ENCODE measurements around the gene SLC38A11. TPM values are rescaled to one million over a fixed set of nuclear protein-coding genes. Genes with fewer than 3 reads are reported as not detected.

The SLC38A11 gene
- total and polyA plus RNA-seq, 2 of the 13 experiments (the other 11 are each of a cell fraction or from before 2014, with no cell fraction given): 14.0 to 14.3 TPM

- TF ChIP-seq ZNF207 (IDR thresholded peaks at IDR 0.05; ENCODE audit: borderline replicate concordance) (no peak), RXRA (CRISPR knock-in tag; IDR thresholded peaks at IDR 0.05) (no peak), ZNF883 (CRISPR knock-in tag; IDR thresholded peaks at IDR 0.05; ENCODE audit: not compliant biosample characterization) (no peak), FIP1L1 (IDR thresholded peaks at IDR 0.05; ENCODE audit: borderline replicate concordance, insufficient read depth, low read depth, low read length) (no peak), SIX1 (CRISPR knock-in tag; IDR thresholded peaks at IDR 0.05; ENCODE audit: borderline replicate concordance) (peak; percentile 10; the same call in 1 of the 2 replicates), CBX5 (CRISPR knock-in tag; IDR thresholded peaks at IDR 0.05; ENCODE audit: borderline replicate concordance) (no peak), ZFP36L2 (CRISPR knock-in tag; IDR thresholded peaks at IDR 0.05) (no peak), MTERF4 (CRISPR knock-in tag; IDR thresholded peaks at IDR 0.05) (no peak), ATRX (CRISPR knock-in tag; IDR thresholded peaks at IDR 0.05; ENCODE audit: borderline replicate concordance) (no peak), ZFP1 (CRISPR knock-in tag; IDR thresholded peaks at IDR 0.05) (no peak), ASH2L (IDR thresholded peaks at IDR 0.05; ENCODE audit: insufficient read length, low read depth, low read length) (no peak), IRF2 (CRISPR knock-in tag; IDR thresholded peaks at IDR 0.05) (no peak), BCL6 (CRISPR knock-in tag; IDR thresholded peaks at IDR 0.05) (peak; percentile 66), ZFP41 (CRISPR knock-in tag; IDR thresholded peaks at IDR 0.05; ENCODE audit: borderline replicate concordance) (no peak), ZNF484 (CRISPR knock-in tag; IDR thresholded peaks at IDR 0.05; ENCODE audit: borderline replicate concordance, low read depth) (no peak), CEBPB (IDR thresholded peaks at IDR 0.05; ENCODE audit: borderline replicate concordance, low read depth, low read length) (peak; percentile 87; the same call in 1 of the 2 replicates), AKAP8 (CRISPR knock-in tag; IDR thresholded peaks at IDR 0.05) (no peak), POLR2G (IDR thresholded peaks at IDR 0.05; ENCODE audit: low read depth, low read length) (no peak), KLF16 (CRISPR knock-in tag; IDR thresholded peaks at IDR 0.05) (peak in 1 of 2 experiments; percentile 57; a peak in 1 of 4 replicates), ZFP36 (IDR thresholded peaks at IDR 0.05; ENCODE audit: borderline replicate concordance, low read depth, low read length, partially characterized antibody) (no peak), SYNCRIP (IDR thresholded peaks at IDR 0.05; ENCODE audit: insufficient read depth, low read depth, low read length) (no peak), ZNF234 (CRISPR knock-in tag; conservative IDR thresholded peaks at IDR 0.05) (no peak), ZKSCAN8 (CRISPR knock-in tag; IDR thresholded peaks at IDR 0.05; ENCODE audit: borderline replicate concordance) (0 out of 2 replicates have a peak, but pooled peaks have one; percentile 53), CCAR2 (optimal IDR thresholded peaks at IDR 0.05; ENCODE audit: low read depth, low read length) (no peak)
- TF ChIP-seq, protein P1, sequence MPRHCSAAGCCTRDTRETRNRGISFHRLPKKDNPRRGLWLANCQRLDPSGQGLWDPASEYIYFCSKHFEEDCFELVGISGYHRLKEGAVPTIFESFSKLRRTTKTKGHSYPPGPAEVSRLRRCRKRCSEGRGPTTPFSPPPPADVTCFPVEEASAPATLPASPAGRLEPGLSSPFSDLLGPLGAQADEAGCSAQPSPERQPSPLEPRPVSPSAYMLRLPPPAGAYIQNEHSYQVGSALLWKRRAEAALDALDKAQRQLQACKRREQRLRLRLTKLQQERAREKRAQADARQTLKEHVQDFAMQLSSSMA (CRISPR knock-in tag; IDR thresholded peaks at IDR 0.05): no peak
- TF ChIP-seq, protein P2, sequence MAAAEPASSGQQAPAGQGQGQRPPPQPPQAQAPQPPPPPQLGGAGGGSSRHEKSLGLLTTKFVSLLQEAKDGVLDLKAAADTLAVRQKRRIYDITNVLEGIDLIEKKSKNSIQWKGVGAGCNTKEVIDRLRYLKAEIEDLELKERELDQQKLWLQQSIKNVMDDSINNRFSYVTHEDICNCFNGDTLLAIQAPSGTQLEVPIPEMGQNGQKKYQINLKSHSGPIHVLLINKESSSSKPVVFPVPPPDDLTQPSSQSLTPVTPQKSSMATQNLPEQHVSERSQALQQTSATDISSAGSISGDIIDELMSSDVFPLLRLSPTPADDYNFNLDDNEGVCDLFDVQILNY (CRISPR knock-in tag; conservative IDR thresholded peaks at IDR 0.05): no peak
- TF ChIP-seq, protein P3, sequence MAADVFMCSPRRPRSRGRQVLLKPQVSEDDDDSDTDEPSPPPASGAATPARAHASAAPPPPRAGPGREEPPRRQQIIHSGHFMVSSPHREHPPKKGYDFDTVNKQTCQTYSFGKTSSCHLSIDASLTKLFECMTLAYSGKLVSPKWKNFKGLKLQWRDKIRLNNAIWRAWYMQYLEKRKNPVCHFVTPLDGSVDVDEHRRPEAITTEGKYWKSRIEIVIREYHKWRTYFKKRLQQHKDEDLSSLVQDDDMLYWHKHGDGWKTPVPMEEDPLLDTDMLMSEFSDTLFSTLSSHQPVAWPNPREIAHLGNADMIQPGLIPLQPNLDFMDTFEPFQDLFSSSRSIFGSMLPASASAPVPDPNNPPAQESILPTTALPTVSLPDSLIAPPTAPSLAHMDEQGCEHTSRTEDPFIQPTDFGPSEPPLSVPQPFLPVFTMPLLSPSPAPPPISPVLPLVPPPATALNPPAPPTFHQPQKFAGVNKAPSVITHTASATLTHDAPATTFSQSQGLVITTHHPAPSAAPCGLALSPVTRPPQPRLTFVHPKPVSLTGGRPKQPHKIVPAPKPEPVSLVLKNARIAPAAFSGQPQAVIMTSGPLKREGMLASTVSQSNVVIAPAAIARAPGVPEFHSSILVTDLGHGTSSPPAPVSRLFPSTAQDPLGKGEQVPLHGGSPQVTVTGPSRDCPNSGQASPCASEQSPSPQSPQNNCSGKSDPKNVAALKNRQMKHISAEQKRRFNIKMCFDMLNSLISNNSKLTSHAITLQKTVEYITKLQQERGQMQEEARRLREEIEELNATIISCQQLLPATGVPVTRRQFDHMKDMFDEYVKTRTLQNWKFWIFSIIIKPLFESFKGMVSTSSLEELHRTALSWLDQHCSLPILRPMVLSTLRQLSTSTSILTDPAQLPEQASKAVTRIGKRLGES (CRISPR knock-in tag; IDR thresholded peaks at IDR 0.05; ENCODE audit: borderline replicate concordance): no peak
These were observed 43.5 kb downstream of the SLC38A11 start (continued) for GRCh38 chr2:164911832-164912231.

All from HepG2 (cell line).